Stimulated activated CD4-positive, alpha-beta T cell treated with anti-CD3 and anti-CD28 coated beads, Interleukin-4, amount 100 ng/mL, for 4 hours (primary cell): ENCODE measurements around the gene SNHG17.
"Not testable (repeated sequence)": the region's sequence is repeated elsewhere in the genome, so short reads cannot be mapped to it uniquely, and the experiment has no call there.

Experiments used
- DNase-seq, 2 experiments: peaks; one replicate each; pipeline ENCODE4 v3.0.0-alpha.2; 2020

Gene SNHG17

DNA sequence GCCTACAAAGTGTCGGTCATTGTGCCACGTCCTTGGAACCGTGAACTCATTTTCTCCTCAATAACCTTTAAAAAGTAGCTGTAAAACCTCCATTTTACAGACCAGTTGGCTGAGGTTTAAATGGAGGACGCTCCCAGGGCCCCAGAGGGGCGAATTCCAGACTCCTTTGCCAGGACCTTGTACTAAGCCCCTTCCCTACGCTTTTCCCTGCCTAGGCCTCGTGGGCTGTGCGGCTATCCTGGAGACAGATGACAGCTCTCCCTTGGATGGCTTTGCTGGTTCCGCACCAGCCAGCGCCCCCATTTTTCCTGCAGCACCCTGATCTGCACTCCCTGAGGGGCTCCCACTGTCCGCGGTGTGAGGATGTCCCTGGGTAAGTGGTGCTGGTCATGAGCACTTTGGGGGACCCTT is 12.1 kb upstream of the SNHG17 start:
- DNase-seq: no peak

- DNase-seq: peak; percentile 89 to 98
These were observed 11.5 kb upstream of the SNHG17 start for GRCh38 chr20:38446441-38447209.

DNA sequence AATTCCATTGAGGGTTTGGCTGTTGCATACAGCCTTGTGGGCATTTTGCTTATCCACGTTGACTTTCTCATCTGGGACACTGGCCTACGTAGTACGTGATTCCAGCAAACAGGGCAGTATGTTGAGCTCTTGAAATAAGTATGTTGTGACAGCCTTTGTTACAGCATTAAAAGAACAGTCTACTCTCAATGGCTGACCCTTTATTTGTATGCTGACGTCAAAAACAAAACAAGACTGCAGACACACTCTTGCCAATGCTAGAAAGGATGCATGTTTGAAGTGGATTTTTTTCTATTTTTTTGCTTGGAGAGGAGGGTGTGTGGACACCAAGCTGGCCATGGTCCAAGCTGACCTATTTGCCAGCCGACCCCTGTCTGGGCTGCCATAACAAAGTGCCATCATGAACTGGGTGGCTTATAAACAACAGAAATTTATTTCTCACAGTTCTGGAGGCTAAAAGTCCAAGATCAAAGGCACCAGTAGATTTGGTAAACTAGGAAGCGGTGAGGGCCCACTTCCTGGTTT is 10.8 kb upstream of the SNHG17 start:
- DNase-seq: no peak

DNA sequence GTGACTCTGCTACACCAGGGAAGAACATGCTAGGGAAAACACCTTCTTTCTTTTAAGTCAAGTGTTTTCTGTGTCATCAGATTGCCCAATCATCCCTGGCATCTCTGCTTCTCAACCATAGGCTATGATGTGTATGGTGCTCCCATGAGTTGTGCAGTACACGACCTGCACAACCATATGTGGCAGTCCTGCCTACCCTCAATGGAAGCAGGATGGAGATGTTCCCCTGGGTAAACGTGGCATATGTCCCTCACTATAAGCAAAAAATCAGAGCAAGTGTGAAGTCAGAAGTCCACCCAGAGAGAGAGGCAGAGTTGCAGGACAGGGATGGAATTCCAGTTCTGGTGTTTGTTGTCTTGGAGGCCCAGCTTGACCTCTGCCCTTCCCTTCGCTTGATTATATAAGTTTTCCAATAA is 10.3 kb upstream of the SNHG17 start:
- no peak for DNase-seq

DNA sequence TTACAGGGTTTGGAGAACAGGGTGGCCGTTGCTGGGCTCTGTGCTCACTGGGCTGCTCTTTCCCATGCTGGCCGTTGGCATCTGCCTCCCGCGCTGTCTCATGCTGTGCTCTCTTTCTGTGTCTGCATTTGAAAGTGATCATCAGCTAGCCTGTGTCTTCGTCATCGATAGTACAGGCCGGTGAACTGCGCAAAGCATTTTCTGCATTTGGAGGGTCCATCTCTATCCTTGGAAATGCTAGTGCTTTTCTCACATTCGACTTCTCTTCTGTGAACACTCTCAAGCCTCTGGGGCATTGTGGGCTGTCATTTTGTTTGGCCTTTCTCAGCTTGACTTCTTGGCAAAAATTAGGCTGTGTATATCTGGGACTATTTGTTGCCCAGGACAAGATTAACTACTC is 6.8 kb upstream of the SNHG17 start:
- DNase-seq: no peak

GRCh38 chr20:38441110-38441509 is 6.0 kb upstream of the SNHG17 start:
- not testable (repeated sequence) for DNase-seq

DNA sequence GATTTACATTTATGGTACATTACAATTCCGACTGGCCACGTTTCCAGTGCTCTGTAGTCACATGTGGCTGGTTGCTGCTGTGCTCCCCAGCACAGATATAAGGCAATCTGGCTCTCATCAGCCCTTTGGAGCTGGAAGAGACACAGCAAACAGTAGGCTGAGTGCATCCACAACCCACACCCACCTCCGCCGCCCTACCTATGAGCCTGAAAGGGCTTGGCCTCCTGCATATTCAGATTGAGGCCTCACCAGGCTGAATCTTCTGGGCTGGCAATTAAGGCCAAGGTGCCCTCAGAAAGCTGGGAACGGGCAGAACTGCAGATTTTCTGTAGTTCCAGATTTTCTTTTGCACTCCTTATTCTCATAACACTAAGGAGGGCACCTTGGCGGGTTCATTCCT is 2.7 kb upstream of the SNHG17 start:
- DNase-seq: no peak

DNA sequence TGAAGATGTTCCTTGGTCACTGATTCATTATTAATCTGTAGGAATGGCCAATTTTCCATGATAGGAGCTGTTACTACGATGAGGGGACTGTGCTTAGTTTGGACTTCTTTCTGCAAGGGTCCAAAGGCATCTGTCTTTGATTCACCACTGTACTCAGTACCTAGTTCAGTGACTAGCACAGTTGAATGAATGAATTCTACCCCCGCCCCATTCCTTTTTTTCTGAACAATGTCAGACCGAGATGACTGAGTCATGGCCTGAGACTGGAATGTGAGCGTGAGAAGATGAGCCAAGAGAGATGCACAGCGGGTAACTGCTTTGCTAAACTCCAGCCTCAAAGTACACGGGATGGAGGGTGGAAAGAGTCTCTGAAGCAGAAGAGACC is 419 bp upstream of the SNHG17 start:
- no peak for DNase-seq

- peak; percentile 10 to 25 for DNase-seq
These were observed 807 bp downstream of the SNHG17 start for GRCh38 chr20:38434301-38434741.

- no peak for DNase-seq
These were observed 1.7 kb downstream of the SNHG17 start for GRCh38 chr20:38433304-38433972.

DNA sequence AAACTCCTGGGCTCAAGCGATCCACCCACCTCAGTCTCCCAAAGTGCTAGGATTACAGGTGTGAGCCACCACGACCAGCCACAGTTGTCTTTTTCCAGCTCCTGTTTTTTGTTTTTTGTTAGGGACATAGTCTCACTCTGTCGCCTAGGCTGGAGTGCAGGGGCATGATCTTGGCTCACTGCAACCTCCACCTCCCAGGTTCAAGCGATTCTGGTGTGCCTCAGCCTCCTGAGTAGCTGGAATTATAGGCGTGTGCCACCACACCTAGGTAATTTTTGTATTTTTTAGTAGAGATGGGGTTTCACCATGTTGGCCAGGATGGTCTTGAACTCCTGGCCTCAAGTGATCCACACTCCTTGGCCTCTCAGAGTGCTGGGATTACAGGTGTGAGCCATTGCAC is 2.3 kb downstream of the SNHG17 start:
- DNase-seq: not testable (repeated sequence)

GRCh38 chr20:38432292-38432691 is 2.8 kb downstream of the SNHG17 start:
- DNase-seq: no peak

- no peak for DNase-seq
These were observed 4.3 kb downstream of the SNHG17 start for GRCh38 chr20:38430679-38431325.

- no peak for DNase-seq
These were observed 5.8 kb downstream of the SNHG17 start for GRCh38 chr20:38429301-38429700.

GRCh38 chr20:38428800-38429199 is 6.3 kb downstream of the SNHG17 start:
- DNase-seq: no peak

GRCh38 chr20:38427655-38428023 is 7.5 kb downstream of the SNHG17 start:
- DNase-seq: no peak

DNA sequence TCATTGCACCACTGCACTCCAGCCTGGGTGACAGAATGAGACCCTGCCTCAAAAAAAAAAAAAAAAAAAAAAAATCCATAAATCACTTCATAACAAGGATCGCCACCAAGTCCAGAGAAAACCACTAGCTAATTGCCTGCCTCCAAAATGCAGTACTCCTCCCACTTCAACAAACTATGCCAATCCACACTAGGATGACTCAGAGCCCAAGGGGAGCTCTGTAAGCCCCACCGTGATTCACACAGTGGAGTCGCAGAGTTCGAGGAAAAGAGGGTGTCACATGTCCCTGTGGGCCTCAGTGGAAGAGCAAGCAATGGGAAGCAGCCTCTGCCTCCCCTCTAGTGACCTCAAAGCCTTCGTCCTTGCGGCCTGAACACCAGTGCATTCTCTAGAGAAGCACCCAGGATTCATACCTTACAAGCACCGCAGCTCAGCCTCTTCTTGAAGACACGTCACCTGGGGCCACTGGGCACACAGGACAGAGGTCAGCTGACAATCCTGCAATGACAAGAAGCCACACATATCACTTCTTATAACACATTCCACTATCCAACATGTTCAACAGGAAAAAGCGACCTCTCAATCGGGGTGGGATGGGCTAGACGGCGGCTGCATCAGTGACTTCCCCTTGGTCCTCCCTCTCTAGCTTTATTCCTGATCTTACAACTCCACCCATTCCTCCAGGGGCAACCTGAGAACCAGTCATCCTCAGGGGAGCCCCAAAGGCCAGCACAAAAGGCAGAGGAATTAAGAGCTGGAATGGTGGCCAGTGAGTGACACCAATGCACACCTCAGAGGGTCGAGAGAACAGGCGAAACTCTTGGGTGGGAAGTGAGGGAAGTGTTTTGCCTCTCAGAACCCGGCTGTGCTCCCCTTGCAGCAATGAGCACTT is 8.9 kb downstream of the SNHG17 start:
- DNase-seq: peak in 1 of 2 experiments; percentile 32

DNA sequence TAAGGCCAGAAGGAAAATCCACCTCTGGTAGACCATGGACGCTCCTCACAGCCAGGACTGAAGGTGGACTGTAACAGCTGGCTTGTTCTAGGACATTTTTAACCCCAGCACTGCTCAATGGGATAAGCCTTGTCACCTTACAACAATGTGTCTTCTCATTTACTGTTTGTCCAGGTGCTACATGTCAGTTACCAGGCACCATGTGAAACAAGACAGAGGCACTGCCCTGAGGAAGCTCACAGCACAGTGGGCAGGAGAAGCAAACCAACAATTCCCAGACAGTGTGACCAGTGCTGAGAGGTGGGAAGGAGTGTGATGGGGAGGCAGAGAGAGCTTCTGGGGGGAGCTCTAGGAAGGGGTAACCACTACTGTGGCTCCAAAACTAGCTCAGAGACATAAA is 10.7 kb downstream of the SNHG17 start:
- DNase-seq: no peak

DNA sequence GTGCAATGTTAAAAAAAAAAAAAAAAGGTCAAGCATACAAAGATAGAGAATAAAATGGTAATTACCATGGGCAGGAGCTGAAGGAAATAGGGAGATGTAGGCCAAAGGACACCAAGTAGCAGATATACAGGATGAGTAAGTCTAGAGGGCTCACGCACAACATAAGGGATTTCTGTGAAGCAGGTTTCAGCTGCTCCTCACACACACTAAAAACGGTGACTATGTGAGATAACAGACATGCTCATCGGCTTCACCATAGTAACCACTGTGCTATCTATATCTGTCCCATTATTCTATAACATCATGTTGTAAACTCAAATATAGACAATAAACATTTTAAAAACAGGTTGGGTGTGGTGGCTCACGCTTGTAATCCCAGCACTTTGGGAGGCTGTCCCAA is 11.6 kb downstream of the SNHG17 start:
- no peak for DNase-seq

DNA sequence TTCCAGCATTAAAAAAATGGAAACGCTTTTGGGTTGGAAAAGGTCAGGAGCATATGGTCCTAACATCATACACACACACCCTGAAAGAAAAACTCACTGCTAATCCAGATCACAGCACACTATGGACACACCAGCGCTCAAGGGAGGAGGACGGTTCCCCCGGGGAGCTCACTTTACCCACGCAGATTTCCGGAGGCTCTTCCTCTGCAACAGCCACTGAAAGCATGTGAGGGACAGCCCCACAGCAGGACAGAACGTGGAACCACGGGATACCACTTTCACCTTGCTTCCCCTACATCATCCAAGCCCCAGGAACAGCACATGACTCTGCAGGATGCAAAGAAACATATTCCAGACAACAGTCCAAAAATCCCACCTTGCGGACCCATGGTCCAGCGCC is 13.2 kb downstream of the SNHG17 start:
- no peak for DNase-seq

GRCh38 chr20:38420388-38421085 is 14.6 kb downstream of the SNHG17 start:
- DNase-seq: no peak
